Stimulated activated CD8-positive, alpha-beta memory T cell treated with anti-CD3 and anti-CD28 coated beads, Interleukin-7, amount 100 ng/mL, for 1 hour (primary cell): ENCODE data around the gene ELF1.
"Not testable (repeated sequence)": the region's sequence is repeated elsewhere in the genome, so short reads cannot be mapped to it uniquely, and the experiment has no call there.

Experiments used
- DNase-seq, 2 donors: peaks; one replicate each; pipeline ENCODE4 v3.0.0-alpha.2; 2020; ENCODE audit warnings: low read depth in 2 of 2

Gene ELF1

DNA sequence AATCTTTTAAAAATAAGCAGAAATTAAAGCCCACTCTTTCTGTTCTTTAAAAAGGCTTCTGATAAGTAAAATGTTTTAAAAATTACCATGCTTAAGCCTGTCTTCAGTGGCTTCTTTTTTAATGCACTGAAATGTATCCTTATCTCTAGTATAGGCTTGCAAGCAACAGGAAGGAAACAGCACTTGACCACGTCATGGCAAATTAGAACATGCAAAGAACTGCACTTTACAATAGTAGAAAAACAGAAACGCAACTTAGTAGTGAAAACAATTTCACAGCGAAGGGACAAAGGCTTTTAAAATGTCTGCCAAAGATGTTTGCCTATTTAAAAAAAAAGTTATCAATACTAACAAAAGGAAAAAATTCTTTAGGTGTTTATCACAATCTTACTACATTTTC lies 36.3 kb downstream of the ELF1 start:
- DNase-seq: peak in 1 of 2 donors; percentile 24

DNA sequence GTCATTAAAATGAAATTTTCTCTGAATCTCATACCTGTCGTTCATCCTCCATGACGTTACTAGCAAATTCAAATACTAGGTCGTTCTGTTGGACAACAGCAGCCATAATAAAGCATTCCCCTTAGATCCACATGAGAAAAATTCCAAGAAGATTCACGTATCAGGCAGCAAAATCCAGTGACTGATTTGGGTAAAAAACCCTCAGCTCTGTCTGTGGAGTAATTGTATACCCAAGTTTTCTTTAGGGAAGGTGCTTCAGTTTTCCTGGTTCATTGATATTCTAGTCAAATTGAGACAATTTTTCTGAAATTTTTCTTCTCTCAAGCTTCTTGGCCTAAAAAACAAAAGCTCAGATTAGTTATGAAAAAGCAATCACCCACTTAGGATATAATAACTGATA lies 37.2 kb downstream of the ELF1 start:
- no peak for DNase-seq

DNA sequence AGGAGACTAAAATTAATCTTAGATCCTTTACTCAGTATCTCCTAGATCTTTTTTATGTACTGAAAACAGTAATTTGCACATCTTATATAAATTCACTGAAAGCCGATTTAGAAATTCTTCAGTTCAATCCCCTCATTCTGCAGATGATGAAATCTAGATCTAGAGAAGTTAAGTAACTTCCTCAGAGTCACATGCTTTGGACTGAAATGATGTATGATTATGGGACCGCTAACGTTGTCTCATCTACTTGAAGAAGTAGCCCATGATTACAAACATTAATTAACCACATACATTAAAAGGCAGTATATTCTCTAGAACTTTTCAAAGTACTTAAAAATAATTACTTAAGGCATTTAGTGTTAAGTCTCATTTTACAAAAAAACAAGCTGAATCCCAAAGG lies 37.8 kb downstream of the ELF1 start:
- no peak for DNase-seq

DNA sequence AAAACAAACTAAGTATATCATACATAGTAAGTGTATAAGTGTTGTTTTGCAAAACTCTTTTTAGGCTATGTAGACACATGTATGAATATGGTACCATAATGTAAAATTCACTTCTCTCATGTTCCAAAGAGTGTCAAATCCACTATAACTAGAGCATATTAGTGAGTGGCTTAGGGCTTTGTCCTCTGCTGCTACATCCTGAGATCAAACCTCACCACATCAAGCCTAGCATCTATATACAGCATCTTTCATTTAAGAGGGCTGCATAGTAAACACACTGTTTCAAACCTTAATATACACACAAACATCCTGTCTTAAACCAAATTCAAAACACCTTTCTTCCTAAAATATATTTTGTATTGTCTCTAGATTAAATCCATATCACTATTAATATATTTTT lies 38.7 kb downstream of the ELF1 start:
- no peak for DNase-seq

DNA sequence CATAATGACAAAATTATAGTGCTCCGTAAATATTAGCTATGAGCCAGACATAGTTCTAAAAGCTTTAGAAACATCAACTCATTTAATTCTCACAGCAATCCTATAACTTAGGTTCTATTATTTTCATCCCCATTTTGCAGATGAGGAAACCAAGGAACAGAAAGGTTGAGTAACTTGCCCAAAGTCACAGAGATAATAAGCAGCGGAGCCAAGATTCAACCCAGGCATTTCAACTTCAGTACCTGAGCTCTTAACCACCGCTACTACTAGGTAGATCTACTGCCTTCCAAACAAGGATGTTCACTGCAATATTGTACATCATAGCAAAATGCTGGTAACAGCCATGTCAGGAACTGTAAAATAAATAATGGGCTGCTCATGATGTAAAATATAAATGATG lies 39.9 kb downstream of the ELF1 start:
- no peak for DNase-seq

DNA sequence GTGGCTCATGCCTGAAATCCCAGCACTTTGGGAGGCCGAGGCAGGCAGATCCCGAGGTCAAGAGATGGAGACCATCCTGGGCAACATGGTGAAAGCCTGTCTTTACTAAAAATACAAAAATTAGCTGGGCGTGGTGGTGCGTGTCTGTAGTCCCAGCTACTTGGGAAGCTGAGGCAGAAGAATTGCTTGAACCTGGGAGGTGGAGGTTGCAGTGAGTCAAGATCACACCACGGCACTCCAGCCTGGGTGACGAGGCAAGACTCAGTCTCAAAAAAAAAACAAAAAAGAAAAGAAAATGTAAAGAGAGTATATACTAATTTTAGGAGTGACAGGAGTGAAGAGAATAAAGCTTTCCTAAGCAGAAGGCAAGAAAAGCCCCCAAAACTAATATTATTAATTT lies 41.0 kb downstream of the ELF1 start:
- not testable (repeated sequence) for DNase-seq

DNA sequence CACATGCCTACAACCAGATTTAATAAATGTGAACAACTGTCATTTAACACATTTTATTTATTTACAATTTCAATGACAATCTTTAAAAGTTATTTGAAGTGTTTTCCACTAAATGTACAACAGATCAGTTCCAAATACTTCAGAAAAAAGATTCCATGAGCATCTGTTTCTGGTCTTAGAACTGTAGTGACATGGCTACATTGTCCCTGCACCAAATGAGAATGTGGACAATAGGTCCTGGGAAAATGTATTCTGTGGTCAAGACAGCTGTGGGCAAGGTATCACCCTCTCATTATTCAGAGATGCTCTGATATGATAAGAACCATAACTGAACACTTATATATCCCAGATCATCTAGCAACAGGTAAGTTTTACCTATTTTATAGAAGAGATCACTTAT lies 43.7 kb downstream of the ELF1 start:
- DNase-seq: no peak

DNA sequence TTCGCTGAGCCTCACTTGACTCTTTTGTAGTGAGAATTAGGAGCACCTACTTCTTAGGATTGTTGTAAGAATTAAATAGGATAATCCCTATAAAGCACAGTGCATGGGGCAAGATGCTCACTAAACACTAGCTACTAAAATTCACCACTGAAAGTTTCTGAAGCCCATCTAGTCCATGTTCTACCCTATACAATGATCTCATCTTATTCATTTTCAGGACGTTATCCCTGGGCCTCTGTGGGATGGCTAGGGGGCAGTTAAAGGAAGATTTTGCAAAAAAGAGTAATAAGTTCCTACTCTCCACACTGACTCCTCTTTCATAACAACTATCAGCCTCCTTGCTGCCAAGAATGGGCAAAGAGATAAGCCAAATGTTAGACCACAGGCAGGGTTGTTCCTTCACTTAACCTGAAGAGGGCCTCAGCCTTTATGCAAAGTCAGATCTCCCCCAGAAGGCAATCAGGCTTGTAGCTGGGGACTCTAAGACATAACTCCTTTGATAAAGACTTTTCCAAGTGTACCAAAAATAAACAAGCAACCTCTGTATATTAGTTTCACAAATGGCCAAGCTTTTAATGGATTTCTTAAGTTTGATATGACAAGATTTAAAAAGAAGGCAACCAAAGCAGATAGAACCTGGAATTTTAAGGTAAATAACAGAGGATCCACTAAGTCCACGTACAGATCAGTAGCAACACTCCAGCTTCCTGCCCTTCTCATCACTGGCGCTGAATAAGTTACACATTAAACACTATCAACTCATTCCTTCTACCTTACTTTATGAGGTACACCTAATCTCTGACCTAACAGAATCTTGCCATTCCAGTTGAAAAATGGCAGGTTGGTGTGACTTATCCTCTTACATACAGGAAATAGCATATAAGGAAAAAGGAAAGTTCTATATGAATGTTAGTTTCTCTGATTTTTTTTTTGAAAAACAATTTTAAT lies 44.4 kb downstream of the ELF1 start:
- no peak for DNase-seq

DNA sequence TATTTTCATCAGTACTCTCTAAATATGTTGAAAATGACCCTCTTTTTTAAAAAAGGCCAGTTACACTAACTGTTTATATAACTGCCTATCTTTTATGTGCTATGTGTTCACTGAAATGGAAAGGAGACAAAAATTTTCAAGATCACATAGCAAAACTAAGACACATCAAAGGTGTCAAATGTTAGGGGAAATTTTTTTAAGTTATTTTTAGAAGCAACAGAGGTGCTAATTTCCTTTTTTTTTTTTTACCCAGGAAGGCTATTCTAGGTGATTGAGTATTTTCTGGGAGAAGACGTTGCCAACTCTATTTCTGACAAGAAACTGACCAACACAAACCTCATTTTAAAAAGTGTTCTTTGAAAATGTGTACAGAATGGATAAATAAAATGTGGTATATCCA lies 45.7 kb downstream of the ELF1 start:
- DNase-seq: no peak

DNA sequence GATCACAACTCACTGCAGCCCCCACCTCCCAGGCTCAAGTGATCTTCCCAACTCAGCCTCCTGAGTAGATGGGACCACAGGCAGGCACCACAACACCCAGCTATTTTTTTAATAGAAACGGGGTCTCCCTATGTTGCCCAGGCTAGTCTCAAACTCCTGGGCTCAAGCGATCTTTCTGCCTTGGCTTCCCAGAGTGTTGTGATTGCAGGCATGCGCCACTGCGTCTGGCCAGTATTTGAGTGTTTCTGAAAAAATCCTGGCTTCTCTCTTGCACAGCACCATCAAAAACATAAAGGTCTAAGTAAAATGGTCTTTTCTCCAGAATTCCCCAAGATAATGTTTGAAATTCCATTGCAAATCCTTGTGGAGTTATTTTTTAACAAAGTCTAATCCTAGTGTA lies 47.8 kb downstream of the ELF1 start:
- no peak for DNase-seq

DNA sequence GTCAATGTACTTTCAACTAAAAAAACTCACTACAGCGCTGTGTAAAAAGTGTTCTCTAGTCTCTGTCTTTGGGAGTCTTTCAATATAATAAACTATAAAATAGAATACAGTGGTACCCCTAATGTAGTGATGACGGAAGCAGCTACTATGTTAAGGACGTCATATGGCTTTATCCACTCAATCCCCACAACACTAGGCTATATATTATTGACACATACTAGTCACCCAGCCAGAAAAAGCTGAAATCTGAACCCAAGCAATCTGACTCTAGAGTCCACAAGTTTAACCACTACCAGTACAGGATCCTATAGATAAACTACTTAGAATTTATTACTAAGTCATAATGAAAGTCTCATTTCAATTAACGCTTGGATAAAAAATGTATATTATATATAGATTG lies 48.3 kb downstream of the ELF1 start:
- DNase-seq: no peak

DNA sequence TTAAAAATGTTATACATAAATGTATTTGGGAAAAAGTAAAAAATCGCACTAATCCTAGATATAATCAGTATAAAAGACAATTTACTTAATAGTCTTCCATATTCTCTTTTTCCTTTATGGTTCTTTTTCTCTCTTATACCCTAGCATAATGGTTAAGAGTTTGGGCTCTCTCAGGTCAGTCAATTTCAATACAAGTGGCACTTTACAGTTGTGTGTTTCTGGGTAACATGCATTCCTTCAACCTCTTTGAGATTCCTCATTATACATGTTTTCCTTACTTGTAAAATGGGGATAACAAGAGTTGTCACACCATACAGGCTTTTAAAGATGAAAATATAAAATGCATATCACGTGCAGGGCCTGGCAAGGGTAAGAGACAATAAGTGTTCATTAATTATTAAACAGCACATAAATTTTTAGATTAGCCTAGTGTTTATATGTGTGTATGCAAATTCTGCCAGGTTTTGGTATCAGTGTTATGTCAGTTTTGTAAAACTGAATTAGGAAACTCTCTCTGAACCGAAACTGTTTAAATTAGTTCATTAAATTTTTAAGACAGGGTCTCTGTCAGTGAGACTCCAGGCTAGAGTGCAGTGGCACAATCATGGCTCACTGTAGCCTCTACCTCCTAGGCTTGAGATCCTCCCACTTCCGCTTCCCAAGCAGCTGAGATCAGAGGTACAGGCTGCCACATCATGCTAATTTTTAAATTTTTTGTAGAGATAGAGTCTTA lies 49.8 kb downstream of the ELF1 start:
- no peak for DNase-seq

DNA sequence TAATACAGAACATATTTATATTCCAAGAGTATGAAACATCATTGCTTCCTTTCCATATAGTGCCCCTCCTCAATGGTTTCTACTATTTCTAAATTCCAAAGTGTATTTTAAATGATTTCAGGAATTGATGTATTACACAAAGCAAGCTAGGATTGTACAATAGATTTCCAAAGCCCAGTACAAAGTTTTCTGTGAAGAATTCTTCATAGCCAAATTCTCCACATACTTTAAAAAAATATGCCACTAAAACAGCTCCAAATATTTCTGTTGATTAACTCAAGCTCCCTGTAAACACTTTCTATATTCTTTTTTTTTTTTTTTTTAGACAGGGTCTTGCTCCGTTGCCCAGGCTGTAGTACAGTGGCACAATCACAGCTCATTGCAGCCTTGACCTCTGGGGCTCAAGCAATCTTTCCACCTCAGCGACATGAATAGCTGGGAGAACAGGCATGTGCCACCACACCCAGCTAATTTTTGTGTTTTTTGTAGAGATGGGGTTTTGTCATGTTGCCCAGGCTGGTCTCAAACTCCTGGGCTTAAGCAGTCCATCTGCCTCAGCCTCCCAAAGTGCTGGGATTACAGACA lies 50.6 kb downstream of the ELF1 start:
- no peak for DNase-seq

DNA sequence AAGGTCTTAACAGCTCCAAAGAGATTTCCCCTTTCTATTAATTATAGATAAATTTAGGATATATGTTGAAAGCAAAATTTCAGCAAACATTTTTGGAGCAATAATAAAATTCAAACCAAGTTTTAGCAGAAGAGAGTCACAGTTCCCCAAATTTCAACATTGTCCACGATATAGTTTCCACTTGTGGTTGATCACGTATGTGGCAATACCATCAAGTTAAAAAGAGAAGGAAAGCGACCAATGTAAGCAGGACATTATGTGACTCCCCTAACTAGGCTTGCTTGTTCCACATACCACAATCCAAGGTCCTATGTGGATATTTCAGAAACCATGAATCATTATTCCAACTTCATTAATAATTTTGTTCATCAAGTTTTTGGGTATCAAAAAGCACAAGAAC lies 52.8 kb downstream of the ELF1 start:
- no peak for DNase-seq

DNA sequence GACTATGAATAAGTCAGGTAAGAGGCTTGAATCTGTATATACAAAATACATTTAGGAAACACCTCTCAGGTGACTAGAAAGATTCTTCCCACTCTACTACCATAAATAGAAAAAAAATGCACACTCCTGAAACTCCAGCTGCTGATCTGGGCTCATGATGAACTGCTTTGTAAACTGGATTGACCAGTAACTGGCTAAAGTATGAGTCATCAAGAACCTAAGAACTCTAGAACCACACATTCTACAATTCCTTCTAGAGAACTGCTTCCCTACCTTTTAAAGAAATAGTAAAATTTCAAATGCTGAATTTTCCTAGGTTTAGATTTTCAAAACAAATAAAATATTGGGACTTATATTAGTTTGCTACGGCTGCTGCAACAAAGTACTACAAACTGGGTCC lies 55.2 kb downstream of the ELF1 start:
- DNase-seq: no peak

DNA sequence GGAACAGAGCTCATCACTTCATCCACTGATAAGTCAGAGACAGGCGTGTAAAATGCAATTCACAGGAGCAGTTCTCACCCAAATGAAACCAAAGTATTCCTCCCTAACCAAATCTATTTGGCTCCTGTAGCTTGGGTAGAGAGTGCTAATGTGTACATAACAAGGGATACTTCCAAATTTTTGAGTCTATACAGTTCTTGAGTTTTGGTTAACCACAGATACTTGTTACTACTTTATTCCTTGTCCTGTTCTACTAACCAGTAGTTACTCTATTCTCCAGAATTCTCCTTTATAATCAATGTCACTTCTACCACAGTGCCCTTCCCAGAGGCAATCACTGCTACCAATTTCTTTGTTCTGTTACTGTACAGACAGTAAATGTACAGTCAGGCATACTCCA lies 57.3 kb downstream of the ELF1 start:
- DNase-seq: no peak

DNA sequence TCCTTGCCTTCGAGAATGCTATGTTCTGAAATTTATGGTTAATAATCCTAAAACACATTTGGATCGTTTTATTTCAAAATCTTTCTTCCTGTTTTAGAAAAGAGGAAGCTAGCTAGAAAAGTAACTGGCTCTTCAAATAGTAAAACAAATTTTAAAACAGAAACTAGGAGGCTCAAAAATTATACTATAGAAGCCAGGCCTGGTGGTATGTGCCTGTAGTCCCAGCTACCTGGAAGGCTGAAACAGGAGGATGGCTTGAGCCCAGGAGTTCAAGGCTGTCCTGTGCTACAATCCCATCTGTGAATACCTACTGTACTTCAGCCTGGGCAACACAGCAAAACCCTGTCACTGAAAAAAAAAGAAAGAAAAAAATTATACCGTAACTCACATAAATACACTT lies 57.9 kb downstream of the ELF1 start:
- no peak for DNase-seq

DNA sequence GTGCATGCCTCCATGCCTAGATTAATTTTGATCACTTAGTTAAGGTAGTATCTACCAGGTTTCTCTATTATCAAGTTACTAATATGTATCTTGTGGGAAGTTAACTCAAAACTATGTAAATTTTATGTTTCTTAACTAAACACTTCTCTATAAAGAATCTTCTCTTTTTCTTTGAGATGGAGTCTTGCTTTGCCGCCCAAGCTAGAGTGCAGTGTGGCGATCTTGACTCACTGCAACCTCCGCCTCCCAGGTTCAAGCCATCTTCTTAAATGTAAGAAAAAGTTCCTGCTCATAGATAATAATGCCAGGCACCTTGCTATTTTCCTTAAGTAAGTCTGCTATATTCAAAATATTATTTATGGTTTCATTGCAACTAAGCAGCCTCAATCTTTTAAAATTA lies 58.4 kb downstream of the ELF1 start:
- no peak for DNase-seq

DNA sequence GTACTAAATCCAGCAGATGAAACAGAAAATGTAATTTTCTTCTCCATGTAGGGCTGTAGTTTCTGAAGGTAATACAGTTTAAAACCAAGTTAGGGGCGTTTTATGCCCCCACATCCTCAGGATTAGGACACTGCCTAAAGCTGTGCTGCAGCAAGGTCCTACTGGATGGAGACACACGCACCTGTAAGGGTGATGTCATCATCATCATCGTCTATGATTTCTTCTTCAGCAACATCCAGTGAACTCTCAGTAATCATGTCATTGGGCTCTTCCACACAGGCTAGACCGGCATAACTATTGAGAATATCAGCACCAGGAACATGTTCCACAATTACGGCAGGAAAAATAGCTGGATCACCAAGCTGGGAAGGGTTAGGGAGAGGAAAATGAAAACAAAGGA lies 60.5 kb downstream of the ELF1 start:
- DNase-seq: no peak

DNA sequence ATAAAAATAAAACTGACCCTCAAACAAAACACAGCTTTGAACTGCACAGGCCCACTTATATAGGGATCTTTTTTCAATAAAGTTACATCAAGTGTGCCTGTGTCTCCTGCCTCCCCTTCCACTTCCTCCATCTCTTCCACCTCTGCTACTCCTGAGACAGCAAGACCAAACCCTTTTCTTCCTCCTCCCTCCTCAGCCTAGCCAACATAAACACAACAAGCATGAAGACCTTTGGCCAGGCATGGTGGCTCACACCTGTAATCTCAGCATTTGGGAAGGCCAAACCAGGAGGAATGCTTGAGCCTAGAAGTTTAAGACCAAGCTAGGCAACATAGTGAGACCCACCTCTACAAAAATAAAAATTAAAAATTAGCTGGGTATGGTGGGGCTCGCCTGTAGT lies 72.6 kb downstream of the ELF1 start:
- no peak for DNase-seq

DNA sequence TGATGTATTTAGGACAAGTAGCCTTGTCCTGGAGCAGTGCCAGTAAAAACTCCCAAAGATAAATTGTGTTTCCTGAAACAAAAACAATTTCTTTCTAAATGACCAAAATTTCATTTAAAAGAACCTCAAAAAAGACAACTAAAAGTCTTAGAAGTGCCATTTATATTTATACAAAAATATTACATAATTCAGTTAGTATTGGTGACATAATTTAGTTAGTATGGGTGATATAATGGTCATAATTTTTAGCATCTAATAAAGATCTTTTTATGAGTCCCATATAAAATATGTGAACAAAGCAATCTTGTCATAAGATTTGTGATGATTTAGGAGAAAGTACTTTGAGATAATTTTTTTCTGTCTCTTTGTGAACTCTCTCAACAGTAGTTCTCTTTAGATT lies 76.0 kb downstream of the ELF1 start:
- DNase-seq: no peak

DNA sequence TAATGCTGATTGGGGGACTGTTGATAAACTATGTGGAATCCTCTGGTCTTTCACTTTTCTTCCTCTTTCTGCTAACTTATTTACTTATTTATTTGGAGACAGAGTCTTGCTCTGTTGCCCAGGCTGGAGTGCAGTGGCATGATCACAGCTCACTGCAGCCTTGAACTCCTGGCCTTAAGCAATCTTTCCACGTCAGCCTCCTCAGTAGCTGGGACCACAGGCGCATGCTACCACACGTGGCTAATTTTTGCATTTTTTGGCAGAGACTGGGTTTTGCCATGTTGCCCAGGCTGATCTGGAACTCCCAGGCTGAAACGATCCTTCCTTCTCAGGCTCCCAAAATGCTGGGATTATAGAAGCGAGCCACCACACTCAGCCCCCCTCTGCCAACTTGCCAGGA lies 77.5 kb downstream of the ELF1 start:
- DNase-seq: no peak

DNA sequence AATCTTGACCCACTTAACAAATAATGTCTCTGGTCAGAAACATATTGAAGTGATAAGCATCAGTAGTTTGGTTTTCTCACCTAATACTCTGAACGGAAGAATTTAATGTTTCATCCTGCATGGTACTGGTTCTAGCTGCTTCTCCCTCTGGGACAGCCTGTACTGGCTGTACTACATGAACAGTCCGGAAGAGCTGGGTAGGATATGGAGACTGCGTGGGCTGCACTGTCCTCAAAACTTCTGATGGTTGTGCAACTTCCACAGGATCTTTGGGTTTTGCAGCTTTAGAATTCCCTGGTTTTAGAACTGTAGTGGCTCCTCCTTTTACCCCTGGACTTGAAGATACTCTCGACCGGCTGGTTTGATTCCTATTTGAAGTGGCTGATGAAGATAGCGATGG lies 78.3 kb downstream of the ELF1 start:
- DNase-seq: no peak
